HPDE6-E6E7 (cell line): ENCODE data around the gene SOHLH1.

ENCODE experiments used
- DNase-seq: peaks from one replicate; pipeline ENCODE4 v3.0.0; 2011; ENCODE audit warnings: missing footprints; ENCODE audit errors: extremely low spot score

The SOHLH1 gene

DNA sequence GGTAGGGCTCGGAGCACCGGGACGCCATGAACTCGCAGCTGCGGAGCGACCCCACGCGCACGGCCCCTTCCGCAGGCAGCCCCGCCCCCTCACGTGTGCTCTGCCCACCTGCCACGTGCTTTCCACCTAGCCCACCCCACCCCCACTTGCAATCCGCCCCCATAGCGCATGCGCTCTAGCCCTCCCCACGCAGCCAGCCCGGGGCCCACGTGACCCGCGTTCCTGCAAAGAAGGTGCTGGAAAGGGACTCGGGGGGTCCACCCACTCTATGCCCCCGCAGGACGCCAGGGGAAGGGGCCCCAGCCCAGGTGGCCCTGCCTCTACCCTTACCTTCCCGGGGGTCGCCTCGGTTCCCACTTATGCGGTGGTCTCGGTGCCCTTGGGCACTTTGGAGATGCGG lies at the start of gene SOHLH1:
Gene SOHLH1 (minus strand): TSS at position 42 of the 400 bp plus-strand sequence. CDS start 14 bp downstream, at position 28.
- no peak for DNase-seq

GRCh38 chr9:135748676-135749075 lies 49.4 kb upstream of the SOHLH1 start:
- DNase-seq, result no peak

DNA sequence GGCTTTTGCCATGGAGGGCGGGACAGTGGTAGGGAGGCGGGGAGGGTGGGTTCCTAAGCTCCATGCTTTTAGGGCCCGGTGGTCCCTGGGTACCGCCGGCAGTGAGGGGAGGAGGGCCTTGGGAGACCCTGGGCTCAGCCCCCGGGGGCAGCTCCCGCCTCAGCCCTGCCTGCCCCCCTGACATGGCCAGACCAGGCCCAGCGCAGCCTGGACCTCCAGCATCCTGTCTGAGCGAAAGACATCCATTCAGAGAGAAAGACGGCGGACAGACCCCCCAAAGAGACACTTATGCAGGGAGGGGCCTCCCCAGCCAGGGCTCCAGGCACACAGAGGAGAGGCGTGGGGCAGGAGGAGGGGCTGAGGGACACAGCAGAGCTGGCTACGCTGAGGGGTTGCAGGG lies 48.0 kb upstream of the SOHLH1 start:
- no peak for DNase-seq

- no peak for DNase-seq
Measured at GRCh38 chr9:135746565-135746964, 47.3 kb upstream of the SOHLH1 start.

- no peak for DNase-seq
Measured at GRCh38 chr9:135745686-135746324, 46.5 kb upstream of the SOHLH1 start.

DNA sequence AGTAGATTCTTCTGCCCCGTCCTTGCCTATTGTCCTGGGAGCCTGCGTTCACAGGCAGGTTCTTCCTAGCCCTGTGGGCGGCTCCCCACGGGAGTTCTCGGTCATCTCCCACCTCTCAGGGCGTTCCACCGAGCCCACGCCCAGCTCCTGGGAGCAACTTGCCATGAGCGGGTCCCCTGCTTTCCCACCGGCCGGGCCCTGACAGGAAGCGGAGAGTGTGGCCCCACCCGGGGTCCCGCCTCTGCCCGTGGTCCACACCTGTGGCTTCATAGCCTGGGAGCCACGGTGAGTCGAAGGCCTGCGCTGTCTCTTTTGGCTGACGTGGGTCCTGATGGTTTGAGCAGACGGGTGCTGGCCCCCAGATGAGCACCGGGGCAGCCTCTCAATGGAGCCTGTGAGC lies 45.9 kb upstream of the SOHLH1 start:
- no peak for DNase-seq

DNA sequence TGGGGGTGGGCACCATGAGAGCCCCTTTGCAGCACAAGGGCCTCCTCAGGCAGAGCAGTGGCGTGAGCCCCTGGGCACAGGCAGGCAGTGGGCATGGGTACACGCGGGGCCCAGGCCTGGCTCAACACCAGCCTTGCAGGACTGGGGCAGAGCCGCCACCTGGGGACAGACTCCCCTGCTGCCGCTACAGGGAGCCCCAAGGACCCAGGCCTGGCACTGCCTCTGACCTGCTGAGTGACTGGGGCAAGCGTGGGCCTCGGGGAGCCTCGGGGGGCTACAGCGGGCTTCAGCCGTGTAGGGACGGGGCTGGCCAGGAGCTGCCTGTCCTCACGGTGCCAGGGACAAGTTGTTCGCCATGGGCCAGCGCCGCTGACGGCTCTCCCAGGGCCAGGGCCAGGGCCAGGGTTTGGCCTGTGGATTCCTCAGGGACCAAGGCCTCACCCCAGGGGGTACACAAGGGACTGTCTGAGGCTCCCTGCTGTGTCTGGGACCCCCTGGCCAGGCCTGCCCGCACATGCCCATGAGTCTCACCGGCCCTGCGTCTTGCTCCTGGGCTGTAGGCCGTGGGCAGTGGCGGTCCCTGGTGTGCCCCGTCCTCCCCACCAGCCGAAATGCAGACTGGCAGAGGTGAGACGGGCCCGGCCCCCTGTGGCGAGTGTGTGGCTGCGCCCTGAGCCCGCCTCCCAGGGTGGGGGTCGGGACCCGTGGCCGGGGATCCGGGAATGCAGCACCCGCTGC lies 45.2 kb upstream of the SOHLH1 start:
- no peak for DNase-seq

GRCh38 chr9:135743546-135744332 lies 44.5 kb upstream of the SOHLH1 start:
- no peak for DNase-seq

DNA sequence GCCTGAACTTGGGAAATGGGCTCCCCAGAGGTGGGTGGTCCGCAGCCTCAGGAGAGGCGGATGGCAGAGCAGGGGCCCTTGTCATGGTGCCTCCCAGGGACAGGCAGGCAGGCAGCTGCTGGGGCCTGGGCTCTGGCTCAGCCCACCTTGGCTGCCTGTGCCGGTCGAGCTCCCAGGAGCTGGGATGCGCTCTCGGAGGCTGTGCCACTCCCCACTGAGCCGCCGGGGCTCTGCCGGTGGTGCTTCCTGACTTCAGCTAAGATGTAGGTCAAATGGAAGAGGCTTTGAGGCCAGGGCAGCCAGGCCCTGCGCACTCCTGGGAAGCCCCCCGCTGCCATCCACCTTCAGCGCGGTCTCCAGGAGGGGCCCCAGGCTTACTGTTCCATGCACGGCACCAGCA lies 43.7 kb upstream of the SOHLH1 start:
- no peak for DNase-seq

- no peak for DNase-seq
Measured at GRCh38 chr9:135741276-135742219, 42.3 kb upstream of the SOHLH1 start.

DNA sequence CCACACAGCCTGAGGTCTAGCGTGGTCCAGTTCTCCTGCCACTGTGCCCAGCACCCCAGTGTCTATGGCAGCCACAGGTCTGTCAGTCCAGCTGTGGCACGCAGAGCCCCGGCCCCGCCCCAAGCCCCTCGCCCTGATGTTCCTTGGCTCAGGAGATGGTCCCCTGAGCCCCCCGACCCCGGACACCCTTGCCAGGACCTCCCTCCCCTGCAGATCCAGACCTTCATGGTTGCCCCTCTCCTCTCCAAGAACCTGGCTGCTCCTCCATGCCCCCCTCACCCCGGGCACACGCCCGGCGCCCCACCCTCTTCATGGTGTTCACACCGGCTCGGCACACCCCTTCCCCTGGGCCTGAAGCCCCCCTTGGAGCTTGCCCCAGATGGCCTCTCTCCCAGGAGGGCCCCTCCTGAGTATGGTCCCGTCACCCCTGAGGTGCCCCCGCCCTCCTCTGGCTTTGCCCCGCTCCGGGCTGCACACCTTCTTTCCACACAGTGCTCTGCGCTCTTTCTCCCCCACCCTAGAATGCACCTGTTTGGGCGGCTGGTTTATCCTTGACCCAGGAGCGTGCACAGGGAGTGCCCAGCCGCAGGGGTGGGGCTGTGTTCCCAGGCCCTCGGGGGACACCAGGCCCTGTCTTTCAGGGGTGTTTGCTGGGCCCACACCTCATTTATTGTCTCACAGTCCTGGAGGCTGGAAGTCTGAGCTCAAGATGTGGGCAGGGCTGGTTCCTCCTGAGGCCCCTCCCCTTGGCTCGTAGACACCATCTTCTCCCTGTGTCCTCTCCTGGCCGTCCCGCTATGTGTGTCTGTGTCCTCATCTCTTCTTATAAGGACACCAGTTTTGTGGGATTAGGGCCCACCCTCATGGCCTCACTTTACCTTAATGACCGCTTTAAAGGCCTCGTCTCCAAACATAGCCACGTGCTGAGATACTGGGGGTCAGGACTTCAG lies 40.3 kb upstream of the SOHLH1 start:
- no peak for DNase-seq

- DNase-seq, result no peak
Measured at GRCh38 chr9:135737840-135738521, 38.7 kb upstream of the SOHLH1 start.

DNA sequence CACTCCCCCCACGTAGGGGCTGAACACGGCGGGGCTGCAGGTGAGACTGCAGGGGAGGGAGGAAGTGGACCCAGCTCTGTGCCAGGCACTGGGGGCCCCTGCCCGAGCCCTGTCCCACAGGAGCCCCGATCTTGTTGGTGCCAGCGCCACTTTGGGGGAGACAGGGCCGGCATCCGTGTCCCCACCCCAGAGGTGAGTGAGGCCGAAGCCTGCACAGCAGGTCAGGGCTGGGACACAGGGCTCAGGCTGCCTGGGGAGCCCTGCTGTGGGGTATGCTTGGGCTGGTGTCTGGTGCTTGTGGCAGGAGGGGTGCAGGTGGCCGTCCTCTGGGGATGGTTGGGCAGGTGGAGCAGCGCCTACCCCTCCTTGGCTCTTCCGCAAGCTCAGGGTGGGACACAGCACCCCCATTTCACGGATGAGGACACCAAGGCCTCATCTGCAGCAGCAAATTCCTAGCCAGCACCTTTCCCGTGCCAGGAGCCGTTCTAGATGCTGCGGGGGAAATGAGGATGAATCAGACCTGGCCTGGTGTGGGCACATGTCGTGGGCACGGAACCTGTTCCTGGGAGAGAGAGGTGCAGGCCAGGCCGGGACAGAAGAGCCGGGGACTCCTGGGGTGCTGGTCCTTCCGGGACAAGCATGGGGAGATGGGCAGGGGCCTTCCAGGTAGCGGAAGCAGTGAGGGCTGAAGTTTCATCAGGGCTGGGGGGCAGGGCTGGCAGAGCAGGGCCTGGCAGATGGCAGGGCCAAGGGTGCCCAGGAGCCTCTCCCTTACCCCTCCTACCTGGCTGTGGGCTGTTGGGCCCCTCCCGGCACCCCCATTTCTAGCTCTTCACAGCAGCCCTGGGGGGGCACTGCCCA lies 37.9 kb upstream of the SOHLH1 start:
- no peak for DNase-seq

GRCh38 chr9:135736272-135736978 lies 37.1 kb upstream of the SOHLH1 start:
- DNase-seq, result no peak

- DNase-seq, result no peak
Measured at GRCh38 chr9:135734616-135735144, 35.4 kb upstream of the SOHLH1 start.

DNA sequence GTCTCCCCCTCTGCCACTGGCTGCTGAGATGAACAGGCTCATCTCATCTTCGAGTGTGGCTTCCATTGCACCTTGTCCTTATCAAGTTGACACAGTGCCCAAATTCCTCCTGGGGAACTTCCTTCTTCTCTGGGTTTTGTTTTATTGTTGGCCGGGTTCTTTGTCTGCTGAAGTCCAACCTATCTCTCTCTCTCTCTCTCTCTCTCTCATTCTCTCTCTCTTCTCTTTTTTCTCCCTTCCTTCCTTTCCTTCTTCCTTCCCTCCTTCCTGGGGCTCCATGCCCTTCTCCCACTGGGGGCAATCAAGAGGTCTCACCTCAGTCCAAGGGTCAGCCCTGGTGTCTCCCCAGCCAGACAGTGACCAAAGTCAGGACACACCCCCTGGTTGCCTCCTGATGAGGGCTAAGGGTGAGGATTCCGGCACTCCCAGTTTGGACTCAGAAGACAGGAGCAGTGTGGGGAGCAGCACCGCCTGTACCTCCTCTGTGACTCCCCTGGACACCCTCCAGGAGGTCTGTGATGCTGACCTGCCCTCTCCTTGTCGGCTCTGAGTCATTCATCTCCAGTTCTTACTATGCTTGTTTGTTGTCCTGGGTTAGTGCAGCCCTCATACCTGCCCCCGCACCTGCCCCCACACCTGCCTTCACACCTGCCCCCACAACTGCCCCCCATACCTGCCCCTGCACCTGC lies 33.4 kb upstream of the SOHLH1 start:
- no peak for DNase-seq

- no peak for DNase-seq
Measured at GRCh38 chr9:135731454-135731853, 32.2 kb upstream of the SOHLH1 start.
